NCI-H2081 (cell line): ENCODE results near the gene PGM1.

Experiments
- DNase-seq, 2 experiments: peaks; one replicate each; lab custom pipeline; 2025; lab: John Stamatoyannopoulos, UW

Gene PGM1

DNA sequence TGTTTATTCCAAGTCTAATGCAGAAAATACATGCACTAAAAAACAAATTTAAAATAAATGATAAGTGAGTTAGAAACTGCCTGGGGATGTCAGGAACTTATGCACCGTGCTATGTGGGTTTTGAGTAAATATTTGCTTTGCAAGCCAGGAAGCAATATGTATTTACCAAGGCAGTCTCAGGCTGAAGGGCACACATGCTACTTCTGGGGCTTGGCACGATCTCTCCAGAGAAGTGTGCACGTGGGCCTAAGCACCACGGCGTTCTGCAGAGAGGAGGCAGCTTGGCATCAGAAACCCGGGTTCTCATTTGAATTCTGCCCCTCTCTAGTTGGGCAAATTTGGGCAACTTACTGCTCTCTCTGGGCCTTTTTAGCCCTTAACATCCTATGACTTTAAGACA lies 108.0 kb downstream of the PGM1 start:
- peak; percentile 27 to 75 for DNase-seq

DNA sequence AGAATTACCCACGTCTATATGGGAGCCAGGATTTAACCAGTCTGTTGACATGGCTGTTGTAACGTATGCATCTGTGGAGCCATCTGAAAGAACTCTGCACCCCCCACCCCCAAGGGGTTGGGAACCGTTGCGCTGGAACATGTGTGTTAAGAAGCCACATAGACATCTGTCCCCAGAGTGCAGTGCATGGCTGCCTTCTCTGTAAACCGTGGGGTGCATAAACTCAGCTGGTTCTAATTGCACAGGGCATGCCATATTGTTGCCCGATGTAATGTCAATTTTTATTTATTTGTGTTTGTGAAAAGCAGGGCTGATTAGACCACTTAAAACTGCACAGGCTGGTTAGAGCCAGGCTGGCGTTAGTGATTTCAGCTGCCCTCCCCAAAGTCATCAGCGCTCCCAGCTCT lies 110.5 kb downstream of the PGM1 start:
- peak; percentile 55 to 74 for DNase-seq

- DNase-seq: no peak
Measured at GRCh38 chr1:63704443-63704842, 111.2 kb downstream of the PGM1 start.

DNA sequence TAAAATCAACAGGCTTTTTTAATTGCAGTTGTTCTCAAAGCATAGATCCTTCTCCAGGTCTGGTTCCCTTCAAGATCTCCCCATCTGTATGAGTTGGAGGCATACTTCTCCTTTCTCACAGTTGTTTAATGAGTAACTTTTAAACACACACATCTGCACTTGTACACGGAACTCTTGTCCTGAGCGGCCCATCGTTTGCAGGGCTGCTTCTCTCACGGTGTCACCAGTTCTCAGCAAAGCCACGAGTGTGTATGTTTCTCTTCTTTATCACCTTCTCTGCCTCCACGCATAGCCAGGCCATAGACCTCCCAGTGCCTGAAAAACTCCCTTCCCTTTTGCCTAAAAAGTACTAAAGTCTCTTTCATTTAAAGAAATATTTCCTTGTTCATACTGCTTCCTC lies 111.9 kb downstream of the PGM1 start:
- DNase-seq: no peak

- DNase-seq: no peak
Measured at GRCh38 chr1:63709267-63709828, 116.1 kb downstream of the PGM1 start.
